ENCODE data around the gene DNAJC8. TPM values are rescaled to one million over a fixed set of nuclear protein-coding genes. Genes with fewer than 3 reads are reported as not detected.

The DNAJC8 gene
- total and polyA plus RNA-seq, 10 of the 15 experiments (the other 5 are each of a cell fraction or from before 2014, with no cell fraction given): 91.2 to 296 (median 152) TPM

GRCh38 chr1:28232558-28233263 is at the start of gene DNAJC8 (continued):
- TF ChIP-seq SKIL (IDR thresholded peaks at IDR 0.05; ENCODE audit: low read depth, poor library complexity, severe bottlenecking) (no peak), RFX5 (IDR thresholded peaks at IDR 0.05; ENCODE audit: low read depth, low read length) (no peak), PML (IDR thresholded peaks at IDR 0.05; ENCODE audit: low read length) (peak; percentile 68; the same call in 1 of the 2 replicates), E2F4 (IDR thresholded peaks at IDR 0.05; ENCODE audit: low read depth, low read length) (no peak), CREM (IDR thresholded peaks at IDR 0.05; ENCODE audit: low read depth) (peak; percentile 45; the same call in 1 of the 2 replicates), IKZF1 (conservative IDR thresholded peaks at IDR 0.05) (peak; percentile 64), MAX (IDR thresholded peaks at IDR 0.05; ENCODE audit: low read depth, low read length) (peak; percentile 98), POLR2AphosphoS2 (IDR thresholded peaks at IDR 0.05; ENCODE audit: low read depth, low read length) (0 out of 2 replicates have a peak, but pooled peaks have one; percentile 64), RB1 (IDR thresholded peaks at IDR 0.05; ENCODE audit: borderline replicate concordance) (peak; percentile 86; the same call in 1 of the 2 replicates), MTA3 (IDR thresholded peaks at IDR 0.05; ENCODE audit: borderline replicate concordance, low read length) (no peak), HSF1 (IDR thresholded peaks at IDR 0.05; ENCODE audit: low read depth, low read length) (no peak), MEF2A (IDR thresholded peaks at IDR 0.05; ENCODE audit: insufficient read depth, low read depth, low read length) (0 out of 2 replicates have a peak, but pooled peaks have one; percentile 14)
- TF ChIP-seq, protein P1, sequence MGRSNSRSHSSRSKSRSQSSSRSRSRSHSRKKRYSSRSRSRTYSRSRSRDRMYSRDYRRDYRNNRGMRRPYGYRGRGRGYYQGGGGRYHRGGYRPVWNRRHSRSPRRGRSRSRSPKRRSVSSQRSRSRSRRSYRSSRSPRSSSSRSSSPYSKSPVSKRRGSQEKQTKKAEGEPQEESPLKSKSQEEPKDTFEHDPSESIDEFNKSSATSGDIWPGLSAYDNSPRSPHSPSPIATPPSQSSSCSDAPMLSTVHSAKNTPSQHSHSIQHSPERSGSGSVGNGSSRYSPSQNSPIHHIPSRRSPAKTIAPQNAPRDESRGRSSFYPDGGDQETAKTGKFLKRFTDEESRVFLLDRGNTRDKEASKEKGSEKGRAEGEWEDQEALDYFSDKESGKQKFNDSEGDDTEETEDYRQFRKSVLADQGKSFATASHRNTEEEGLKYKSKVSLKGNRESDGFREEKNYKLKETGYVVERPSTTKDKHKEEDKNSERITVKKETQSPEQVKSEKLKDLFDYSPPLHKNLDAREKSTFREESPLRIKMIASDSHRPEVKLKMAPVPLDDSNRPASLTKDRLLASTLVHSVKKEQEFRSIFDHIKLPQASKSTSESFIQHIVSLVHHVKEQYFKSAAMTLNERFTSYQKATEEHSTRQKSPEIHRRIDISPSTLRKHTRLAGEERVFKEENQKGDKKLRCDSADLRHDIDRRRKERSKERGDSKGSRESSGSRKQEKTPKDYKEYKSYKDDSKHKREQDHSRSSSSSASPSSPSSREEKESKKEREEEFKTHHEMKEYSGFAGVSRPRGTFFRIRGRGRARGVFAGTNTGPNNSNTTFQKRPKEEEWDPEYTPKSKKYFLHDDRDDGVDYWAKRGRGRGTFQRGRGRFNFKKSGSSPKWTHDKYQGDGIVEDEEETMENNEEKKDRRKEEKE (IDR thresholded peaks at IDR 0.05): no peak

Data from GM12878 (cell line).